Measurements from ENCODE around the gene TTC39C. TPM values are rescaled to one million over a fixed set of nuclear protein-coding genes. Genes with fewer than 3 reads are reported as not detected.
"Not testable (repeated sequence)": the region's sequence is repeated elsewhere in the genome, so short reads cannot be mapped to it uniquely, and the experiment has no call there.

The TTC39C gene
- total and polyA plus RNA-seq, 5 experiments from 2014 or later: 36.5 to 83.3 (median 60.6) TPM

DNA sequence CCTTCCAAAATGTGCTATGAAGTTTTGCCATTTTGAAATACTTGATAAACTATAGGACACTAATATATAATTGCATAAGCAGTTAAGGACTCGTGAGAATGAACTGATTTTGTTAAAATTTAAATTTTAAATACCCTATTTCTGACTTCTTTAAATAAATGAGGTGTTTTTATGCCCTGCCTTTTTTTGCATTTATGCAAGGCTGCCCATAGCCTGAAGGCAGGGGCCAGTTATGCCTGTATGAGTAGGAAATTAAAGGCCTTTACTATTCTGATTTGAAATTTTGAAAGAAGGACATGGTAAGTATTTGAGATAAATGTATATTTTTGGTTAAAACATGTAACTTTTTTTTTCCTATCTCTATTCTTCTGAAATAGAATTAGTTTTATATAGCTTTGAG is 33.7 kb downstream of the TTC39C start:
- Mint-ChIP-seq H3K4me3 (peak overlapping the region in 6 of 10 donors; percentile 12 to 79 (median 62)), H3K36me3 (peaks cover 0 to 12% (median 3%) of the 10 kb centered on the region in 3 donors), H3K9me3 (no peaks in the 10 kb centered on the region), H3K27me3 (no peaks in the 10 kb centered on the region), H3K4me1 (peaks cover 33 to 80% (median 67%) of the 10 kb centered on the region in 4 donors), H3K27ac (peak overlapping the region in 3 of 10 donors; percentile 58 to 68 (median 64))
- POLR2A ChIA-PET: no interaction called here
- no peak for ATAC-seq
- no peak for DNase-seq

DNA sequence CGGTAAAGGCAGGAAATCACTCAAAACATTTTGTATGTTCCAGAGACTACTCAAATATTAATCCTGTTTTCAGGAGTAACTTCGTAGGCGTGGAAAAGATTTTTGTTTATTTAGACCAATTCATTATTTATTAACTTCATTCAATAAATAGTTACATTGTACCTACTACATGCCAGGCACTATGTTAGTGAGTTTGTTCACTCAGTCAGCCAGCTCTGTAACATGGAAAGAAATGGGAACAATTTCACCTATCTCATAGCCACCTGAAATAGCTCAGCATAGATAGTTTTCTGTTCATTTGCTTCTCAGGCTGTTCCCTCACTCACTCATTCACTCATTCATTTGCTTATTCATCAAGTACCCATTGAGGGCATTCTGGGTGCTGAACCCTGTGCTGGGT is 34.6 kb downstream of the TTC39C start:
- Mint-ChIP-seq H3K4me1 (peaks cover 32 to 80% (median 66%) of the 10 kb centered on the region in 4 donors), H3K4me3 (peak overlapping the region in 4 of 10 donors; percentile 9 to 60 (median 24)), H3K27me3 (no peaks in the 10 kb centered on the region), H3K27ac (peak overlapping the region in 9 of 10 donors; percentile 18 to 92 (median 66)), H3K36me3 (peaks cover 0 to 12% (median 2%) of the 10 kb centered on the region in 3 donors), H3K9me3 (no peaks in the 10 kb centered on the region)
- DNase-seq (no peak), ATAC-seq (no peak)
- POLR2A ChIA-PET: no interaction called here

DNA sequence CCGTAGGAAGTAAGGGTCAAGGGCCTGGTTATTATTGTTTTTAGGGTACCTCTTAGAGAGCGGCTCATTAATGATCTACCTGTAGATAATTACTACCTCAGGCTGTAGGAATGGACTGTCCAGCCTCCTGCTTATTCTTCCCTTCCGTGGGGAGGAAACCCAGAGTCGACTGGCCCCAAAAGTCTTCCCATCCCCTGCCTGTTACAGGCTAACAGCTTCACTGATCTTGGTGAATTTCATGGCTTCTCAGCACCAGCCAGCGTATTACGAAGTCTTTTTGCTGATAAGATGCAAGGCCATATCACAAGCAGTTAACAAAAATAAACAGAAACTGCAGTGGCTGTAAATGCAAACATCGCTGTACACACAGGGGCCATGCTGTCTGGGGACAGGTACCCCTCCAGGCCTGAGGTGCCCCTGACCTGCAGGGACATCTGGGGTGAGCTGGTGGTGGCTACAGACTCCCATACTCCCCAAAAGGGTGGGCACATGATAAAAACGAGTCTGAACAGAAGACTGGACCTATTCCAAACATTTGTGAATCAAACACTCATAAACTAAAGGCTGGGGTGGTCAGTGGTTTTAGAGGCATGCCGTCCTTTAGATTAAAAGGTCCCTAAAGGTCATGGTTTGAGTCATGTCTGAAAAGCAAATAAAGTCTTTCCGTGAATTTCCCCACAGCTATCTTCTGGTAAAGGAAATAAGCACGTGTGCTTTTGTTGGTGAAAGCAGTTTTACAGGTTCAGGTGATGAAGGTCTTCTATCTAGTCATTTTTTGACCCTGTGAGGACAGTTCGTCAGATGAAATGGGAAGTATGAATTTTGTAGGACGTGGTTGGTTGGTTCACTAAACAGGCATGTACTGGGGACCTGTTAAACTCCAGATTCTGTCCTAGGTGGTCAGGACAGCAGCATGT is 36.7 kb downstream of the TTC39C start:
- peak overlapping the region; percentile 13 to 78 (median 53) for H3K27ac Mint-ChIP-seq

DNA sequence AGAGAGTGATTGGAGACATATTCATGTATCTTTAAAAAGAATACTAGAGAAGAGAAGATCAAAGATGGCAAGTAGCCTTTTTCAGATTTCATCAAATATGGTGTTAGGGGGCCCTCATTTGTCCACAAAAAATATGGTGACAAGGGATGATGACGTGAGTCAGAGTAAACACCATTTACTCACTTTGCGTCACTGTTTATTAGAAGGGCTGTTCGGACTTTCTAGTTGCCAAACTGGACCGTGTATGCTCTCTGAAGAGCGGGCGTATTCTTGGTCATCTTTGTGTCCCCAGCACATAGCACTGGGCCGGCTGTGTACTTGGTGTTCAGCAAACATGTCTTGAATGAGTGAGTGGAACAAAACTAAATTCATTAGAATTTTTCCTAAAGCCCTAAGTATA is 37.5 kb downstream of the TTC39C start:
- H3K9me3 Mint-ChIP-seq: no peaks in the 10 kb centered on the region
- ATAC-seq: no peak
- peaks cover 0 to 9% (median 0%) of the 10 kb centered on the region in 3 donors for H3K36me3 Mint-ChIP-seq
- peaks cover 45 to 93% (median 81%) of the 10 kb centered on the region in 4 donors for H3K4me1 Mint-ChIP-seq
- no peaks in the 10 kb centered on the region for H3K27me3 Mint-ChIP-seq
- peak overlapping the region; percentile 13 to 89 (median 51) for H3K27ac Mint-ChIP-seq
- no peak for DNase-seq
- POLR2A ChIA-PET: no interaction called here
- H3K4me3 Mint-ChIP-seq: peak overlapping the region in 5 of 10 donors; percentile 0 to 41 (median 22)

More for the DNA sequence above, 36.7 kb downstream of the TTC39C start:
- no peak for ATAC-seq
- Mint-ChIP-seq H3K4me1 (peaks cover 45 to 91% (median 78%) of the 10 kb centered on the region in 4 donors), H3K4me3 (peak overlapping the region in 5 of 10 donors; percentile 0 to 48 (median 22)), H3K9me3 (no peaks in the 10 kb centered on the region), H3K36me3 (peaks cover 0 to 9% (median 0%) of the 10 kb centered on the region in 3 donors), H3K27me3 (no peaks in the 10 kb centered on the region)
- no peak for DNase-seq
- POLR2A ChIA-PET: interaction anchor here (1.1 kb wide), 1 partner anchor 37 kb away, joined by 3 read pairs; the partner anchor contains the start of gene TTC39C

DNA sequence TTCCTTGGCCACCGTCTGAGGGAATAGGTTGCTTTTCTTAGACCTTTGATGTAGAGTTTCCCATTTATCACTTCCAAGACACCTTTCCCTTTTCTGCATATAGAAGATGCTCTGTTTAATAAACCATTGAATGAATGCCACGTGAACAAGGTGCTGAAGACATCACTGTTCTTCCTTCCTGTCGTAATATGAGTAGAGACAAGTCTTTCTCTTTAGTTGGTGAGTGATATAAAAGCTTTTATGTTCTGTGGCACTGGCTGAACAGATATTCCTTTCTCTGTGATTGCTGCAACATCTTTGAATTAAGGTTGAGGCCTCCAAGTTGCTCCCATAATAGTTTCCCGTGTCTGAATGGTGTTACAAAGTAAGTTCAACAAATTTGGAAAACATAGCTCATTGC is 38.7 kb downstream of the TTC39C start:
- Mint-ChIP-seq H3K4me3 (peak overlapping the region in 7 of 10 donors; percentile 0 to 53 (median 27)), H3K27me3 (no peaks in the 10 kb centered on the region), H3K27ac (peak overlapping the region; percentile 15 to 92 (median 66)), H3K4me1 (peaks cover 42 to 91% (median 82%) of the 10 kb centered on the region in 4 donors), H3K9me3 (no peaks in the 10 kb centered on the region), H3K36me3 (peaks cover 0 to 14% (median 7%) of the 10 kb centered on the region in 3 donors)
- DNase-seq (peak in 2 of 10 donors; percentile 18 to 21), ATAC-seq (peak in 1 of 2 donors; percentile 77)
- POLR2A ChIA-PET: no interaction called here

DNA sequence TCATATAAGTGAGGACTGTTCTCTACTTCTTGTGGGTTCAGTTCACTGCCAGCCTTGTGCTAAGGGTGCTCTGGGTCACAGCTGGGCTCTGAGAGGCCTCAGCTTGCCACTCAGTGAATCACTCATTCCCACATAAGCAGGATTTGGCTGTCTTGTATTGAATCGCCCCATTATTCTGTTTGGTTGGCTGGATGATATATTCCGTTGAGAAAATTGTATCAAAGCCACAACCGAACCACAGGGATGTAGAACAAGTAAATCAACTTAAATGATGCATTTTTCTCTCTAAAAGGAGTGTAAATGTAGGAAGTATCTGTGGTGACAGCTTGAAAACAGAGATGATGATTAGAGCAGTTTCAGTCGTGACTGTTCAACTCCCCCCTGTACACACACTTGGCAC is 39.6 kb downstream of the TTC39C start:
- no peaks in the 10 kb centered on the region for H3K9me3 Mint-ChIP-seq
- H3K4me1 Mint-ChIP-seq: peaks cover 41 to 84% (median 75%) of the 10 kb centered on the region in 4 donors
- POLR2A ChIA-PET: no interaction called here
- DNase-seq (no peak), ATAC-seq (peak; percentile 50 to 61)
- no peaks in the 10 kb centered on the region for H3K27me3 Mint-ChIP-seq
- H3K4me3 Mint-ChIP-seq: peak overlapping the region in 9 of 10 donors; percentile 6 to 80 (median 32)
- H3K36me3 Mint-ChIP-seq: peaks cover 0 to 14% (median 7%) of the 10 kb centered on the region in 3 donors
- H3K27ac Mint-ChIP-seq: peak overlapping the region; percentile 35 to 89 (median 70)

DNA sequence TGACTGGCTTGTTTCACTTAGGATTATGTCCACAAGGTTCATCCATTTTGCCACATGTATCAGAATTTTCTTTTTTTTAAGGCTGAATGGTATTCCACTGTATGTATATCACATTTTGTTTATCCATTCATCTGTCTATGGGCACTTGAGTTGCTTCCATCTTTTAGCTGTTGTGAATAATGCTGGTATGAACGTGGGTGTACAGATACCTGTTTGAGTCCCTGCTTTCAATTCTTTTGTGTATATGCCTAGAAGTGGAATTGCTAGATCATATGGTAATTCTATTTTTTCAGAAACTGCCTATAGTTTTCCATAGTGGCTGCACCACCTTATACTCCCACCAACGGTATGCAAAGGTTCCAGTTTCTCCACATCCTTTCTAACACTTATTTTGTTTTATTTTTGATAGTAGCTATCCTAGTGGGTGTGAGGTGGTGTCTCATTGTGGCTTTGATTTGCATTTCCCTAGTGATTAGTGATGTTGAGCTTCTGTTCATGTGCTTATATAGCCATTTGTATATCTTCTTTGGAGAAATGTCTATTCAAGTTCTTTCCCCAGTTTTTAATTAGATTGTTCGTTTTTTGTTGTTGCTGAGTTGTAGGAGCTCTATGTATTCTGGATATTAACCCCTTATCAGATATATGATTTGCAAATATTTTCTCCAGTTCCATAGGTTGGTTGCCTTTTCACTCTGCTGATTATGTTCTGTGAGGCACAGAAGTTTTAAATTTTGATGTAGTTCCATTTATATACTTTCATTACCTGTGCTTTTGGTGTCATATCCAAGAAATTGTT is 40.7 kb downstream of the TTC39C start:
- POLR2A ChIA-PET: no interaction called here
- Mint-ChIP-seq H3K4me3 (peak overlapping the region in 7 of 10 donors; percentile 9 to 45 (median 26)), H3K27me3 (no peaks in the 10 kb centered on the region), H3K36me3 (peaks cover 0 to 13% (median 7%) of the 10 kb centered on the region in 3 donors), H3K27ac (peak overlapping the region in 8 of 10 donors; percentile 2 to 73 (median 41)), H3K4me1 (peaks cover 40 to 83% (median 74%) of the 10 kb centered on the region in 4 donors), H3K9me3 (no peaks in the 10 kb centered on the region)
- ATAC-seq (no peak), DNase-seq (no peak)

DNA sequence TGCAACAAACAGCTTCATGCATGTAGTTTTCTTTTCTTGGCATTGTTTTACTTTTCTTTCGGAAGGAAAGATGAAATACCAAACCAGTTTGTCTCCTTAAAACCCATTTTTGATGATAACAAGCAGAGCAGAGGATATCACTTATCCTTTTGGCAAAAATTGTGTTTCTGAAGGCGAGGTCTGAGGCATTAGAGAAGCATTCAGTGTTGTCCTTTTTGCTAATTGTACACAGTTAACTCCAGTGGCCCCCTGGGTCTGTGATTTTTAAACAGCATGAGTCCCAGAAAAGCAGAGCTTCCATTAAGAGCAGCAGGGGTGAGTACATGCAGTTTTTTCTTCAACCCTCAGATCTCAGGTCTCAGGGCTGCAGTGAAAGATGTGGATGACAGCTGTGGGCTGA is 41.3 kb downstream of the TTC39C start:
- H3K36me3 Mint-ChIP-seq: peaks cover 0 to 13% (median 7%) of the 10 kb centered on the region in 3 donors
- H3K27me3 Mint-ChIP-seq: no peaks in the 10 kb centered on the region
- ATAC-seq: no peak
- POLR2A ChIA-PET: no interaction called here
- H3K9me3 Mint-ChIP-seq: no peaks in the 10 kb centered on the region
- H3K4me3 Mint-ChIP-seq: peak overlapping the region in 2 of 10 donors; percentile 22 to 30
- DNase-seq: no peak
- H3K27ac Mint-ChIP-seq: peak overlapping the region in 3 of 10 donors; percentile 1 to 64 (median 38)
- peaks cover 40 to 79% (median 73%) of the 10 kb centered on the region in 4 donors for H3K4me1 Mint-ChIP-seq

DNA sequence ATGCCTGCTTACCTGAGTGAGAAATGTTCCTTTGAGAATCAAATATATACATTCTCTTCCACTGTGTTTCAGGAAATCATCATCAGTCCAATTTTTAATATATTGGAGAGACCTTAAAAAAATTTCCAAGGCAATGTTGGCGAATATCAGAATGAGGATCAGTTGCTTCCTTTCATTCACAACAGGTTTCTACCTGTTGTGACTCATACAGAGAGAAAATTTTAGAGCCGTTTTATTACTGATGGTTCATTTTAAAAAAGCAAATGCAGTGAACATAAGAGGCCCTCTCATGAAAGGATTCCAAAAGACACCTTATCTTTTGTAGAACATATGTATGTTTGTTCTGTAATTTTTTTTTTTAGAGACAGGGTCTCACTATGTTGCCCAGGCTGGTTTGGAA is 42.0 kb downstream of the TTC39C start:
- Mint-ChIP-seq H3K27ac (peak overlapping the region in 5 of 10 donors; percentile 1 to 60 (median 49)), H3K4me3 (peak overlapping the region in 2 of 10 donors; percentile 22 to 47), H3K27me3 (no peaks in the 10 kb centered on the region), H3K4me1 (peaks cover 40 to 76% (median 69%) of the 10 kb centered on the region in 4 donors), H3K36me3 (peaks cover 0 to 13% (median 7%) of the 10 kb centered on the region in 3 donors), H3K9me3 (no peaks in the 10 kb centered on the region)
- ATAC-seq: no peak
- no peak for DNase-seq
- POLR2A ChIA-PET: no interaction called here

DNA sequence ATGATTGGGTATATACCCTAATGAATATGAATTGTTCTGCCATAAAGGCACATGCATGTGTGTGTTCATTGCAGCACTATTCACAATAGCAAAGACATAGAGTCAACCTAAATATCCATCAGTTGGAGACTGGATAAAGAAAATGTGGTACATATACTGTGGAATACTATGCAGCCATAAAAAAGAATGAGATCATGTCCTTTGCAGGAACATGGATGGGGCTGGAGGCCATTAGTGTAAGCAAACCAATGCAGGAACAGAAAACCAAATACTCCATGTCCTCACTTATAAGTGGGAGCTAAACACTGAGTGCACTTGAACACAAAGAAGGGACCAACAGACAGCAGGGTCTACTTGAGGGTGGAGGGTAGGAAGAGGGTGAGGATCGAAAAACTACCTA is 43.2 kb downstream of the TTC39C start:
- Mint-ChIP-seq H3K4me1 (peaks cover 38 to 77% (median 69%) of the 10 kb centered on the region in 4 donors), H3K27me3 (no peaks in the 10 kb centered on the region), H3K36me3 (peaks cover 0 to 10% (median 7%) of the 10 kb centered on the region in 3 donors), H3K9me3 (no peaks in the 10 kb centered on the region), H3K27ac (peak overlapping the region in 1 of 10 donors; percentile 51), H3K4me3 (no peak overlapping the region)
- no peak for ATAC-seq
- POLR2A ChIA-PET: no interaction called here
- DNase-seq: no peak

DNA sequence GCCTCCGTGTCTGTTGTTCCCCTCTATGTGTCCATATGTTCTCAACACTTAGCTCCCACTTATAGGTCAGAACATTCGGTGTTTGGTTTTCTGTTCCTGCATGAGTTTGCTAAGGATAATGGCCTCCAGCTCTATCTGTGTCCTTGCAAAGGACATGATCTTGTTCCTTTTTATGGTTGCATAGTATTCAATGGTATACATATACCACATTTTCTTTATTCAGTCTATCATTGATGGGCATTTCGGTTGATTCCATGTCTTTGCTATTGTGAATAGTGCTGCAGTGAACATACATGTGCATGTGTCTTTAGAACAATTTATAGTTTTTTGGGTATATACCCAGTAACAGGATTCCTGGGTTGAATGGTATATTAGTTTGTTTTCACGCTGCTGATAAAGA is 44.8 kb downstream of the TTC39C start:
- POLR2A ChIA-PET, DNase-seq, H3K27me3 Mint-ChIP-seq, ATAC-seq, H3K4me3 Mint-ChIP-seq, H3K9me3 Mint-ChIP-seq: not testable (repeated sequence)
- H3K36me3 Mint-ChIP-seq: peaks cover 0 to 10% (median 7%) of the 10 kb centered on the region in 3 donors
- H3K4me1 Mint-ChIP-seq: peaks cover 28 to 77% (median 66%) of the 10 kb centered on the region in 4 donors
- H3K27ac Mint-ChIP-seq: peak overlapping the region in 5 of 10 donors; percentile 8 to 63 (median 46)

DNA sequence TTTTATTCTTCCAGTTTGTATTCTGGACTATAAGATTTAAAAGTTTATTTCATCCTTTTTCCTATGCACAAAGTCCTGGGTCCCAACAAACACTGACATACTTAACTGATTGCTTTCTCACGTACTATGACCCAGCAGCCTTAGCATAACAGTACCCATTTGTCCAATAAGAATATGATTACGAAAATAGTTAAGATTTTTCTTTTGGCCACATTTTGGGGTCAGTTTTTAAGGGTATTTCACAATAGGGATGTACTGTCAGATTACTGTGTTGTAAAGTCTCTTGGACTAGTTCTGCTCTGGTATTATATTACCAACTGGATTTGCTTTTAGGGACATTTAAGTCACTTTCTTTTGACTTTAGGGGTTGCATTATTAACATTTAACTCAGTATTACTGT is 46.1 kb downstream of the TTC39C start:
- Mint-ChIP-seq H3K27ac (peak overlapping the region in 1 of 10 donors; percentile 10), H3K36me3 (peaks cover 0 to 19% (median 10%) of the 10 kb centered on the region in 3 donors), H3K4me1 (peaks cover 24 to 77% (median 65%) of the 10 kb centered on the region in 4 donors), H3K27me3 (no peaks in the 10 kb centered on the region), H3K9me3 (no peaks in the 10 kb centered on the region), H3K4me3 (no peak overlapping the region)
- POLR2A ChIA-PET: interaction anchor here (2.2 kb wide), 1 partner anchor 11 kb away, joined by 5 read pairs; no protein-coding TSS in a partner anchor
- no peak for ATAC-seq
- DNase-seq: no peak
